H9 (cell line): ENCODE results near the gene MFSD12. TPM values are rescaled to one million over a fixed set of nuclear protein-coding genes. Genes with fewer than 3 reads are reported as not detected.

Experiments
- DNase-seq: peaks from one replicate; pipeline ENCODE4 v3.0.0-alpha.2; 2017
- H2AFZ ChIP-seq: one replicate; pipeline ENCODE4 v1.6.1; 2013; ENCODE audit warnings: mild to moderate bottlenecking, low read length, control low read depth, moderate library complexity
- H2AK5ac ChIP-seq: 2 replicates; pipeline ENCODE4 v1.6.1; 2013; ENCODE audit warnings: low read length, control low read depth, mixed read lengths; ENCODE audit not compliant: insufficient read length
- H2BK120ac ChIP-seq: one replicate; pipeline ENCODE4 v1.6.1; 2013; ENCODE audit warnings: low read depth, mild to moderate bottlenecking, low read length, control low read depth, inconsistent platforms; ENCODE audit not compliant: poor library complexity, severe bottlenecking
- H2BK12ac ChIP-seq: 2 replicates; pipeline ENCODE4 v1.6.1; 2013; ENCODE audit warnings: low read length, control low read depth, mixed read lengths, low read depth; ENCODE audit not compliant: insufficient read length
- H2BK15ac ChIP-seq: 2 replicates; pipeline ENCODE4 v1.6.1; 2013; ENCODE audit warnings: low read depth, low read length, control low read depth
- H2BK20ac ChIP-seq: one replicate; pipeline ENCODE4 v1.6.1; 2013; ENCODE audit warnings: low read depth, mild to moderate bottlenecking, low read length, control low read depth, inconsistent platforms; ENCODE audit not compliant: poor library complexity, severe bottlenecking
- H2BK5ac ChIP-seq: 2 replicates; pipeline ENCODE4 v1.6.1; 2013; ENCODE audit warnings: low read length, control low read depth, mixed read lengths; ENCODE audit not compliant: insufficient read length
- H3K14ac ChIP-seq: 2 replicates; pipeline ENCODE4 v1.6.1; 2013; ENCODE audit warnings: low read length, control low read depth; ENCODE audit not compliant: insufficient read depth
- H3K18ac ChIP-seq: 2 replicates; pipeline ENCODE4 v1.6.1; 2013; ENCODE audit warnings: low read depth, mild to moderate bottlenecking, mixed read lengths, low read length, control low read depth; ENCODE audit not compliant: insufficient read length
- H3K23ac ChIP-seq: 2 replicates; pipeline ENCODE4 v1.6.1; 2013; ENCODE audit warnings: low read length, control low read depth, mixed read lengths, low read depth; ENCODE audit not compliant: insufficient read length
- H3K23me2 ChIP-seq: 2 replicates; pipeline ENCODE4 v1.6.1; 2013; ENCODE audit warnings: low read depth, mild to moderate bottlenecking, mixed read lengths, low read length, control low read depth; ENCODE audit not compliant: insufficient read length, poor library complexity, severe bottlenecking
- H3K27ac ChIP-seq: 2 replicates; pipeline ENCODE4 v1.5.1; 2013; ENCODE audit warnings: low read length, control low read depth, mixed read lengths, low read depth; ENCODE audit not compliant: insufficient read length
- H3K27me3 ChIP-seq: 2 replicates; pipeline ENCODE4 v1.6.1; 2013; ENCODE audit warnings: low read length, control low read depth, inconsistent platforms; ENCODE audit not compliant: insufficient read depth
- H3K4ac ChIP-seq: 2 replicates; pipeline ENCODE4 v1.6.1; 2013; ENCODE audit warnings: low read depth, mild to moderate bottlenecking, control low read depth, inconsistent platforms, low read length, moderate library complexity
- H3K4me1 ChIP-seq: 2 replicates; pipeline ENCODE4 v1.6.1; 2013; ENCODE audit warnings: low read length, control low read depth, inconsistent platforms; ENCODE audit not compliant: insufficient read depth
- H3K4me2 ChIP-seq: 2 replicates; pipeline ENCODE4 v1.6.1; 2013; ENCODE audit warnings: low read length, control low read depth, mixed read lengths; ENCODE audit not compliant: insufficient read length, insufficient read depth
- H3K56ac ChIP-seq: 2 replicates; pipeline ENCODE4 v1.6.1; 2013; ENCODE audit warnings: low read depth, mild to moderate bottlenecking, mixed read lengths, low read length, control low read depth; ENCODE audit not compliant: insufficient read length
- H3K79me1 ChIP-seq: 2 replicates; pipeline ENCODE4 v1.6.1; 2013; ENCODE audit warnings: low read depth, mild to moderate bottlenecking, moderate library complexity, low read length, control low read depth, inconsistent platforms; ENCODE audit not compliant: insufficient read depth, poor library complexity, severe bottlenecking
- H3K79me2 ChIP-seq: 2 replicates; pipeline ENCODE4 v1.6.1; 2013; ENCODE audit warnings: low read length, control low read depth, inconsistent platforms; ENCODE audit not compliant: insufficient read depth
- H3K9ac ChIP-seq: 2 replicates; pipeline ENCODE4 v1.6.1; 2013; ENCODE audit warnings: low read length, control low read depth, mixed read lengths; ENCODE audit not compliant: insufficient read length; ENCODE audit errors: extremely low read depth
- H3K9me3 ChIP-seq: one replicate; pipeline ENCODE4 v1.6.1; 2013; ENCODE audit warnings: low read depth, low read length, inconsistent platforms; ENCODE audit not compliant: control insufficient read depth
- H3T11ph ChIP-seq: one replicate; pipeline ENCODE4 v1.6.1; 2013; ENCODE audit warnings: mild to moderate bottlenecking, low read length, control low read depth, inconsistent platforms
- H4K20me1 ChIP-seq: one replicate; pipeline ENCODE4 v1.6.1; 2013; ENCODE audit not compliant: control insufficient read depth, insufficient read length, insufficient read depth
- H4K5ac ChIP-seq: 2 replicates; pipeline ENCODE4 v1.6.1; 2013; ENCODE audit warnings: low read depth, mild to moderate bottlenecking, mixed read lengths, low read length, control low read depth; ENCODE audit not compliant: insufficient read length
- H4K8ac ChIP-seq: replicated peaks from 2 replicates; pipeline ENCODE4 v1.6.1; 2013; ENCODE audit warnings: low read length, control low read depth, mixed read lengths, low read depth; ENCODE audit not compliant: insufficient read length
- H4K91ac ChIP-seq: 2 replicates; pipeline ENCODE4 v1.6.1; 2013; ENCODE audit warnings: low read depth, mild to moderate bottlenecking, moderate library complexity, mixed read lengths, low read length, control low read depth; ENCODE audit not compliant: insufficient read length
- H3K27ac Mint-ChIP-seq, 3 experiments: 2 replicates in 2 of 3; 3 replicates in 1 of 3; pipeline ENCODE4 v1.8.0; 2020 to 2021; ENCODE audit warnings: mixed read lengths in 3 of 3, mild to moderate bottlenecking in 1 of 3, moderate library complexity in 1 of 3
- H3K27me3 Mint-ChIP-seq: 2 replicates; pipeline ENCODE4 v1.8.0; 2021; ENCODE audit warnings: low read depth, mild to moderate bottlenecking, moderate library complexity, mixed read lengths
- H3K36me3 Mint-ChIP-seq, 3 experiments: 2 replicates in 2 of 3; 3 replicates in 1 of 3; pipeline ENCODE4 v1.8.0; 2020 to 2021; ENCODE audit warnings: low read depth in 3 of 3, mixed read lengths in 3 of 3; ENCODE audit not compliant: insufficient read depth in 1 of 3
- H3K4me1 Mint-ChIP-seq, 2 experiments: 2 replicates each; pipeline ENCODE4 v1.8.0; 2020; ENCODE audit warnings: mixed read lengths in 2 of 2
- H3K4me3 Mint-ChIP-seq, 2 experiments: 2 replicates in 1 of 2; 3 replicates in 1 of 2; pipeline ENCODE4 v1.8.0; 2020 to 2021; ENCODE audit warnings: mild to moderate bottlenecking in 2 of 2, mixed read lengths in 2 of 2, moderate library complexity in 1 of 2
- H3K9me3 Mint-ChIP-seq, 2 experiments: 2 replicates in 1 of 2; 3 replicates in 1 of 2; pipeline ENCODE4 v1.8.0; 2020; ENCODE audit warnings: mild to moderate bottlenecking in 2 of 2, mixed read lengths in 2 of 2, moderate library complexity in 1 of 2
- WGBS: extraction: QIAGEN DNeasy Blood & Tissue Kit; methylation state at CpG from one replicate; pipeline ENCODE4 v1.1.7; 2013; ENCODE audit warnings: missing lambda C conversion rate, low lambda C conversion rate, mixed read lengths; ENCODE audit not compliant: insufficient read length; ENCODE audit errors: extremely low coverage; 5-methylcytosine and 5-hydroxymethylcytosine counted together
- total RNA-seq: library from RNA; stranded (reverse); gene quantifications from 2 replicates; pipeline ENCODE4 v1.2.1, GENCODE V29; 2021
- TF ChIP-seq, protein P1 (sequence below): fragments of 200-600 bp; sonication (generic); conservative IDR thresholded peaks from 3 replicates; pipeline ENCODE4 v1.8.0; 2021; ENCODE audit warnings: antibody characterized with exemption, mild to moderate bottlenecking

The MFSD12 gene
- total RNA-seq, 1 experiment from 2014 or later: 58.8 TPM

DNA sequence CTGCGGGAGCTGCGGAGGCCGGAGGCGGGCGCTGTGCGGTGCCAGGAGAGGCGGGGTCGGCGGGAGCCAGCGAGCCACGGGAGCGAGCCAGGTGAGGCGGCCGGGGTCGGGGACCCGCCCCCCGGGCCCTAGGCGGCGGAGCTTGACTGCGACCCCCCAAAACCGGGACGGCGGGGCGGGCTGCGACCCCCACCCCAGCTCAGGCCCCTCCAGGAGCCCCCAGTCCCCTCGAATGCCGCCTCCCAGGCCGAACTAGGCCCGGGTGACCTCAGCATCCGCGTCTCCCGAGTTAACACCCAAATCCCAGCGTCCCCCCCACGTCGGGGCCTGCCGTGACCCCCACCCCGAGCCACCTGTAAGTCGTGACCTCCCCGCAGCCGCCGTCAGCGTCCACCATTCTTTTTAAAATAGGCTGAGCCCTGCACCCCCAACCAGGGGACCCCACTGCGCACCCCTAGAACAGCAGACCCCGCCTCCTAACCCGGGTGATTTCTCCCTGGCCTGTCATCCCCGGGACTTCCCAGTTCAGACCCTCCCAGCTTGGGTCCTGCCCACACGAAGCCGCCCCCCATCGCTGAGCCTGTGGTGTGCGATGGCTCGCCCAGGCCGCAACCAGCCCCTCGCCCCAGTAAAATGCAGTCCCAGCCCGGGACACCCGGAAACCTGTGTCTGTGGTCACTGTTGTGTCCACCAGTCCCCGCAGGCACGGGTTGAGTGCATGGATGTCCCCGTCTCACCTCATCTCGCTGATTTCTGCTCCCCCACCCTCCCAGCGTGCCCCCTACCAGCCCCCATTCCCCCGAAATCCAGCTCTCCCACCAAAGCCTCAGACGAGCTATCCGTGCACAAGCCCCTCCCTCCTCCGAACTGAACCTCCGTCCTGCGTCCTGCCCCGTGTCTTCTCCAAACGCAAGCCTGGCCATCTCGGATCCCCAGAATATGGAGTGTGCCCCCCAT lies 50.7 kb downstream of the MFSD12 start:
- Histone ChIP-seq H2BK120ac (no peak overlapping the region), H3K14ac (no peak overlapping the region; the same call in 1 of the 2 replicates), H3K79me2 (peaks cover 1% of the 10 kb centered on the region; the same call in 1 of the 2 replicates), H2AK5ac (no peak overlapping the region), H4K91ac (no peak overlapping the region), H2AFZ (no peak overlapping the region), H3K4me1 (no peaks in the 10 kb centered on the region), H2BK12ac (no peak overlapping the region), H3K23me2 (peaks cover 15% of the 10 kb centered on the region), H3K79me1 (no peaks in the 10 kb centered on the region), H3K27ac (no peak overlapping the region), H3K18ac (peak overlapping the region; percentile 43), H4K5ac (no peak overlapping the region), H3K23ac (no peak overlapping the region), H2BK20ac (no peak overlapping the region), H4K8ac (no peak overlapping the region), H3T11ph (no peak overlapping the region), H3K9me3 (no peaks in the 10 kb centered on the region), H3K4me2 (peak overlapping the region; percentile 86), H2BK5ac (no peak overlapping the region), H3K9ac (peak overlapping the region; percentile 41), H3K27me3 (no peaks in the 10 kb centered on the region), H2BK15ac (no peak overlapping the region), H3K4ac (no peak overlapping the region), H3K56ac (no peak overlapping the region), H4K20me1 (no peaks in the 10 kb centered on the region)
- WGBS: no CpG with 5 or more reads among the region's 69 CpGs
- H3K4me3 Mint-ChIP-seq: peak overlapping the region; percentile 79 to 93
- DNase-seq: no peak
- H3K36me3 Mint-ChIP-seq: peaks cover 10 to 30% (median 19%) of the 10 kb centered on the region in 3 experiments; a peak in 6 of 7 replicates
- H3K9me3 Mint-ChIP-seq: no peaks in the 10 kb centered on the region; a peak in 1 of 5 replicates
- H3K27ac Mint-ChIP-seq: peak overlapping the region in 1 of 3 experiments; percentile 87; a peak in 2 of 7 replicates
- no peaks in the 10 kb centered on the region for H3K27me3 Mint-ChIP-seq
- TF ChIP-seq, protein P1, sequence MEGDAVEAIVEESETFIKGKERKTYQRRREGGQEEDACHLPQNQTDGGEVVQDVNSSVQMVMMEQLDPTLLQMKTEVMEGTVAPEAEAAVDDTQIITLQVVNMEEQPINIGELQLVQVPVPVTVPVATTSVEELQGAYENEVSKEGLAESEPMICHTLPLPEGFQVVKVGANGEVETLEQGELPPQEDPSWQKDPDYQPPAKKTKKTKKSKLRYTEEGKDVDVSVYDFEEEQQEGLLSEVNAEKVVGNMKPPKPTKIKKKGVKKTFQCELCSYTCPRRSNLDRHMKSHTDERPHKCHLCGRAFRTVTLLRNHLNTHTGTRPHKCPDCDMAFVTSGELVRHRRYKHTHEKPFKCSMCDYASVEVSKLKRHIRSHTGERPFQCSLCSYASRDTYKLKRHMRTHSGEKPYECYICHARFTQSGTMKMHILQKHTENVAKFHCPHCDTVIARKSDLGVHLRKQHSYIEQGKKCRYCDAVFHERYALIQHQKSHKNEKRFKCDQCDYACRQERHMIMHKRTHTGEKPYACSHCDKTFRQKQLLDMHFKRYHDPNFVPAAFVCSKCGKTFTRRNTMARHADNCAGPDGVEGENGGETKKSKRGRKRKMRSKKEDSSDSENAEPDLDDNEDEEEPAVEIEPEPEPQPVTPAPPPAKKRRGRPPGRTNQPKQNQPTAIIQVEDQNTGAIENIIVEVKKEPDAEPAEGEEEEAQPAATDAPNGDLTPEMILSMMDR: no peak
- peaks cover 16 to 40% of the 10 kb centered on the region in 2 experiments for H3K4me1 Mint-ChIP-seq
